Cerebellar cortex (tissue), 1 donor: ENCODE data around the gene ADORA2A.

Experiments used
- DNase-seq: peaks from one replicate; pipeline ENCODE4 v3.0.0-alpha.2; 2015; ENCODE audit warnings: low spot score

Gene ADORA2A

DNA sequence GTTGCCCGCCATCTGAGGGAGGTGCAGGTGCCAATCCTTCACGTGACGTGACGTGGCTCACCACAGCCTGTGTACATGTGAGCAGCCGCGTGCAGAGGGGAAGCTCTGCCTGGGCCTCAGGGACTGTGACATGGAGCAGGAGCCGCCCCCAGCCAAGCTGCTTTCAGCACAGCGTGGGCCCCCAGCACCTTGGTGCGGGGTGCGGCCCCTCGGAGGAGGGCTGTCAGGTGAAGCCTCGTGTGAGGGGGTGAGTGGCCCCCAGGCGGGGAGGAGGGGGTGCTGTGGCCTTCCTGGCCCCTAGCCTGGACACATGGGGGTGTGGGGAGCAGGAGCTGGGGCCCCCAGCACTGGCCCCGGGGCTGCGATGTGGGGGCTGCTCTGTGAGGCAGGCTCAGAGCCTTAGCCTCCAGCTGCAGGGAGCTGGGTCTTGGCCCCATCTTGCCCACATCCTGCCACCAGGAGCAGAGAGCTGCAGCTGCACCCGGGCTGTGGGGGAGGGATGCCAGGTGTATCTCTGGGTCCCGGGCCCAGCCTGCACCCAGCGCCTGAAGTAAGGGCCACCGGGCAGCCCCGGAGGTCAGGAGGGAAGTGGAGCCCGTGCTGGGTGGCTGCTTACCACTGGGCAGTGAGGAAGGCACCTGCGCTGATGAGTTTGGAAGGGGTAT lies at the start of gene ADORA2A:
TSS of gene ADORA2A (plus strand) at position 100 of the 665 bp plus-strand sequence. CDS start 5,806 bp downstream, outside the sequence.
- DNase-seq = no peak

GRCh38 chr22:24379536-24379935 lies 47.9 kb upstream of the ADORA2A start:
- no peak for DNase-seq

DNA sequence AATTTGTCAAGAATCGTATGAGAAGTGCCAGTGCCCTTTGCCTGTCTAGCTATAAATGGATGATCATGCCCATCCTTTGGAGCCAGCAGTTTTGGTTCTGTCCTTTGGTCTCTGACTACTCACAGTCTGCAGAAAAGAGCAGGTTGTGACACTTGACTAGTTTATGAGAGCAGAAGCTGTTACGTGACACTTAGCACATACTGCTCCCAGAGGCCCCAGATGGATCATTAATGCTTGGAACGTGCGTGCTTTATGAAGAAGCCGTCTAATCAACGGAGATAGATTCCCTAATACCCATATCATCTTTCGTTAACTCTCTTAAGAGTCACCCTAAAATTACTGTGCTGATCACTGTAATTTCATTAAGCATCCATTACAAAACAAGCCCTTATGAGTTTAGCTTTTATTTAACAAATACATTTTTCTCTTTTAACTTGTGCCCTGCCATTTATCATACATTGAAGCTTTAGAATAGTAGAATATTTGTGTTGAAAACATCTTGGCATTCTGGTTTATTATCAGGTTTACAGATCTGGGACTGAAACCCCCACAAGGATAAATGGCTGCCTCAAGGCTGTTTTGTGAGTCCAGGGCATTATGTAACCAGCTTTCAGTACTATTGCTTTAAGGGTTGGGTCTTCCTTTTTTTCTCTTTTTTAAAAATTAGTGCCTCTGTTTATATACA lies 47.0 kb upstream of the ADORA2A start:
- DNase-seq = no peak

DNA sequence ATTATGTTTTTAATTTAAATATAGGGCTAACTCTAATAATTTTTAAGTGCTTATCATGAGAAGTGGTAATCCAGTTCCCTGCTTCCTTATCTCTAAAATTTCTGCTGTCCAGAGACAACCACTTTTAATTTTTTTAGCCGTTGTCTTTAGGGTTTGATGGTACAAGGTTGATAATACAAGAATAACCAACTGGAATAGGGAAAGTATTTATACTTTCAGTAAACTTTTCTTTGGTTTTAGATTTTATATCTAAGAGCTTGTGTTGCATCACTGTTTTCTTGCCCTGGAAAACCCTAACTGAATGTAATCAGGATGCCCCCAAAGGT lies 46.5 kb upstream of the ADORA2A start:
- DNase-seq = no peak

GRCh38 chr22:24383061-24383460 lies 44.3 kb upstream of the ADORA2A start:
- no peak for DNase-seq

GRCh38 chr22:24384131-24384530 lies 43.3 kb upstream of the ADORA2A start:
- no peak for DNase-seq

DNA sequence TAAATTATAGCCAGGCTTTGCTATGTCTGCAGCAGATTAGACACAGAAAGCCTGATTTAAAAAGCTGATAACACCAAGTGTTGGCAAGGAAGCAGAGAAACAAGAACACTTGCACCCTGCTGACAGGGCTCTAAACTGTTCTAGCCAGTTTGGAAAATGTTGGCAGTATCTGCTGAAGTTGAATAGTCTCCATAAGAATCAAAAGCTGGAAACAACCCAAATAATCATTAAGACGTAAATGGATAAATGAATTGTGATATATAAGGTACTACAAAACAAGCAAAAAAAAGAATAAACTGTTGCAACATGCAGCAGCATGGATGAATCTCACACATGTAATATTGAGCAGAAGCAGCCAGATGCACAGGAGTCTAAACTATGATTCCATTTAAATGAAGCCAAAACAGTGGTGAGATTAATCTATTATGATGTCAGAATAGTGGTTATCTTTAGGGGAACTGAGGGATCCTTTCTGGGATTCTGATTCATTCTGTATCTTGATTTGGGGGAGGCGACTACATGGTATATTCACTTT lies 40.4 kb upstream of the ADORA2A start:
- DNase-seq = no peak

DNA sequence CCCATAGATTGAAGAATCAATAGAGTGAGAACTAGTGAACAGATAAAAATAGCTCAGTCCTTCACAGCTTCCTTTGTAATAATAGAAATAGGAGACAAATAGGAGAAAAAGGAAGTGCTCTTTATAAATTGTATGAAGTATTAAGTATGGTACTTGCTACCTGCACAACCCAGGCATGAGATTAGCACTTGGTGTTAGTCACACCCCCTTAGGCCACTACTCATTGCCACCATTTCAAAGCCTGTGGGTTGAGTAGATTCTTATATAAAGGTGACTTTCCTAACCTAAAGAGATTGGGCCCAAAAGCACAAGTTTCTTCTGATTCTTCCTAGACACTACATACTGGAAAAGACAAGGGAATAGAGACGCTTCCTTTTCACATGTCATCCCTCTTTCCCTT lies 37.7 kb upstream of the ADORA2A start:
- DNase-seq = no peak

GRCh38 chr22:24390156-24390555 lies 37.2 kb upstream of the ADORA2A start:
- DNase-seq = no peak

DNA sequence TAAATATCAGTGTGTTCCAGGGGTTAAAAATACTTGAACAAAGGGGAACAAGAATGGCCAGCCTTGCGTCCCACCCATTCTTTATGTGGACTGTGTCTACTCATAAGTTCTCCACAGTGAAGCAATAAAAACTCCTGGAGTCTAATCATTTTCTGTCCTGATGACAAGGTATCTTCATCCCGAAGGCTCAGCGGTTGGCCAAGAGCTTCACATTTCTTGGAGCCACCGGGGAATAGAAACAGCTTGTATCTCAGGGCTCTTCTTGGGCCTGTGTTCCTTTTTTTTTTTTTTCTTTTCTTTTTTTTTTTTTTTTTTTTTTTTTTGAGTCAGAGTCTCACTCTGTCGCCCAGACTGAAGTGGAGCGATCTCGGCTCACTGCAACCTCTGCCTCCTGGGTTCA lies 36.8 kb upstream of the ADORA2A start:
- DNase-seq = no peak

- no peak for DNase-seq
Measured at GRCh38 chr22:24391836-24392217, 35.6 kb upstream of the ADORA2A start.

- DNase-seq = no peak
Measured at GRCh38 chr22:24392218-24392931, 35.0 kb upstream of the ADORA2A start.

DNA sequence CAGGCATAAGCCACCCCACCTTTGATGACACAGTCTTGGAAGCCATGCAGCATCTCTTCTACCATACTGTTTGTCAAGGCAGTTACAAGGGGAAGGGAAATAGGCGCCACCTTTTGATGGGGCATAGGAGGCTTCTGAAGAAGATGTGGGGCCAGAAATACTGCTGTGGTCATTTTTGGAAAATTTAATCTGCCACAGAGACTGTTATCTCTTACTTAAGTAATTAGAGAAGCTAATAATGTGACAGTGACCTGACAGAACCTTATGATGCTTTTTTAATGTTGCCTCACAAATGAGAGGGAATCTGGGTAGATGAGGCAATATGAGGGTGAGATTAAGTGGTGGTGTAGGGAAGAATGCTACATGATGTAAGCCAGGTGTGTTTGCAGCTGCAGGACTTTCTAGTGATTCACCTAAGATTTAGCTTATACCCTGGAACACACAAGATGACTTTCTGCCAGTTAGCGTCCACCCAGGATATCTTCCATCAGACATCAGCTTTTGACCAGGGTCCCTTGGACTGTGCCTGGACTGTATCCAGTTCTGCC lies 34.3 kb upstream of the ADORA2A start:
- no peak for DNase-seq

- no peak for DNase-seq
Measured at GRCh38 chr22:24393848-24394247, 33.6 kb upstream of the ADORA2A start.

GRCh38 chr22:24394254-24394653 lies 33.1 kb upstream of the ADORA2A start:
- no peak for DNase-seq

DNA sequence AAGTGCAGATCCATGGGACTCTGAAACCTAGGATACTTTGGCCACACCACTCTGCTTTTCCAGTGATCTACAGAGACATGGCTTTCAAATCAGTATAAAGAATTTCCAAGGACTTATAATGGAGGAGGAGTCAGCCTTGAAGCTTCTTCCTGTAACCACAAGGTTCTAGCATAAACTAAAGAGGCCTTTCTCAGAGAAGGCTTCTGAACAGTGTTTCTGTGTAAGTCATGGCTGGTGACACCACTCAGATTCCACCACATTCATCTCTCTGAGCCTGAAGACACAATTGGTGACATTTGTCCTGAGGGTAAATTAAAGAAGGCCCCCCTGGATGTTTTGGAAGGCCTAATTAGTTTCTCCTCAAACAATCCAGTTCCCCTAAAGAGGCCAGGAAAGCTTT lies 29.0 kb upstream of the ADORA2A start:
- no peak for DNase-seq

- no peak for DNase-seq
Measured at GRCh38 chr22:24400034-24400725, 27.2 kb upstream of the ADORA2A start.

DNA sequence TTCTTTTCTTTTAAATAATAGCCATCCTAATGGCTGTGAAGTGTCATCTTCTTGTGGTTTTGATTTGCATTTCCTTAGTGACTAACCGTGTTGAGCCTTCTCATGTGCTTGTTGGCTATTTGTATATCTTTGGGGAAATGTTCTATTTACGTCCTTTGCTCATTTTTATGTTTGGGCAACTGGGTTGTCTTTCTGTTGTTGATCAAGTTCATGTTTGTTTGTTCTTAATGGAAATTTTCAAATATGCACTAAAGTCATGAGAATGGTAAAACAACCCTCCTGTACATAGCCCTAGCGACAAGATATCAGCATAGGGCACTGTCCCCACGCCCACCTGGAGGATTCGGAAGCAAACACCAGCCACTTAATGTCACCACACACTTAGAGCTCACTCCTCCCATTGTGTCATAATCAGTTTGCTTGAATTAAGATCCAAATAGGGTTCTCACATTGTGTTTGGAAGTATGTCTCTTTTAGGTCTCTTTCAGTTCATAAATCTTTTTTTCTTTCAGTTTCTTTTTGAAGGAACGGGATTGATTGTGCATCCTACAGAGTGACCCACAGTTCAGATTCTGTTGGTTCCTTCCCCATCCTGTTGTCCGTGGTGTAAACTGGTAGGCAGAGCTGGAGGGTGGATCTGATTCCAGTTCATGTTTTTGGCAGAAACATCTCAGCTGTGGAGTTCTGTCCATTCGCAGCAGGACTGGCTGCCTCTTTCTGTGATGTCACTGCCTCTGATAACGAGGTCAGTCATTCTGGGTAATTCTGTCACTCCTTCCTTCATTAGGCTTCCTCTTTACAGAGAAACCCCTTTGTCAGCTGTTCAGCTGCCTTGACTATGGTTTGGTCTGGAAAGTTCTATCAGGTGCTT lies 26.4 kb upstream of the ADORA2A start:
- no peak for DNase-seq

GRCh38 chr22:24401931-24402367 lies 25.4 kb upstream of the ADORA2A start:
- DNase-seq = no peak

DNA sequence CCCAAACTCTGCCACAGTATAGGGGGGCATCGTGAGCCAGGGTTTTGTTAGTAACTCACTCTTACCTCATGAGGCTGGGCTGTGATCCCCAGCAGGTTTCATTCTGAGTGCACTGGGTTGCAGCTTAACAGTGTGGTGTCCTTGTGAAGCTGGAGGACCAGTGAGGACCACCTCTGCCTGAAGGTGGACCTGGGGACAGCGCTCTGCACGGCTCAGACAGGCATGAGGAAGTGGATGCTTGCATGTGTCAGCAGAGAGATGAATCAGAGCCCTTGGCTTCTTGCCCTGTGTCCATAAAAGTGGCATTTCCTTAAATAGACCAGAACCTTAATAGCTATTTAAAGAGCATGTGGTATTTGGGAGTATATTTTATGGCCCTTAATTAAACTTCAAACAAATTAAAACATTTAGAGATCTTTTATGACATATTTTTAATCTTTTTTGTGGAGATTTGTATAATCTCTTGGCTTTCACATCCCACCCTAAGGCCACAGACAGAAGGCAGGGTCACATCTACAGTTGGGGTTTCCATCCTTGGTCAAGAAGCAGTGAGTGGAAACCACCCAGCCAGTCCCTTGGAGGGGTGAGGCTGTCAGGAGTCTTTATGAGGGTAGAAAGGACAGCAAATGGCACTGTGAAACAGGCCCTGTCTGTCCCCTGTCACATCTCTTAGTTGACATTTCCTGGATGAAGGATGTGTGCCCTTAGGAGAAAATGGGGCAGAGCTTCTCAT lies 24.8 kb upstream of the ADORA2A start:
- DNase-seq = peak; percentile 66
